ENCODE data around the gene ATP4A.

DNA sequence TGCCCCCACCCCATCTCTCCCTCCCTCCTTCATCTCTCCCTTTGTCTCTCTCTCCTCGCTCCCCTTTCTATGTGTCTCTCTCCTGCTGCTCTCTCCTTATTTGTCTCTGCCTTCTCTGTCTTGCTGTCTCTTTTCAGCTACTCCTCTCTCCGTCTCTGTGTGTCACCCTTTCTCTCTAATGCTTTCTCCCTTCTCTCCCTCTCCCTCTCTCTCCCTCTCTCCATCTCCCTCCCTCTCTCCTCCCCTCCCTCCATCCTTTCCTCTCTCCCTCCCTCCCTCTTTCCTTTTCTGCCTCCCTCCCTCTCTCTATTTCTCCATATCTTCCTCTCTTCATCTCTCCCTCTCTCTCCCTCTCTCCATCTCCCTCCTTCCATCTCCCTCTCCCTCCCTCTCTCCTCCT lies 682 bp downstream of the ATP4A start:
- TF ChIP-seq, protein P1, sequence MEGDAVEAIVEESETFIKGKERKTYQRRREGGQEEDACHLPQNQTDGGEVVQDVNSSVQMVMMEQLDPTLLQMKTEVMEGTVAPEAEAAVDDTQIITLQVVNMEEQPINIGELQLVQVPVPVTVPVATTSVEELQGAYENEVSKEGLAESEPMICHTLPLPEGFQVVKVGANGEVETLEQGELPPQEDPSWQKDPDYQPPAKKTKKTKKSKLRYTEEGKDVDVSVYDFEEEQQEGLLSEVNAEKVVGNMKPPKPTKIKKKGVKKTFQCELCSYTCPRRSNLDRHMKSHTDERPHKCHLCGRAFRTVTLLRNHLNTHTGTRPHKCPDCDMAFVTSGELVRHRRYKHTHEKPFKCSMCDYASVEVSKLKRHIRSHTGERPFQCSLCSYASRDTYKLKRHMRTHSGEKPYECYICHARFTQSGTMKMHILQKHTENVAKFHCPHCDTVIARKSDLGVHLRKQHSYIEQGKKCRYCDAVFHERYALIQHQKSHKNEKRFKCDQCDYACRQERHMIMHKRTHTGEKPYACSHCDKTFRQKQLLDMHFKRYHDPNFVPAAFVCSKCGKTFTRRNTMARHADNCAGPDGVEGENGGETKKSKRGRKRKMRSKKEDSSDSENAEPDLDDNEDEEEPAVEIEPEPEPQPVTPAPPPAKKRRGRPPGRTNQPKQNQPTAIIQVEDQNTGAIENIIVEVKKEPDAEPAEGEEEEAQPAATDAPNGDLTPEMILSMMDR (IDR thresholded peaks at IDR 0.05; ENCODE audit: poor library complexity, severe bottlenecking): no peak
- TF ChIP-seq POLR2AphosphoS5 (IDR thresholded peaks at IDR 0.05): no peak
- TF ChIP-seq RAD21 (conservative IDR thresholded peaks at IDR 0.05): no peak
- TF ChIP-seq EZH2 (IDR thresholded peaks at IDR 0.05; ENCODE audit: borderline replicate concordance, insufficient read depth, low read length, poor library complexity, severe bottlenecking): no peak
- TF ChIP-seq TAF1 (IDR thresholded peaks at IDR 0.05; ENCODE audit: low read depth): no peak
- TF ChIP-seq EP300 (conservative IDR thresholded peaks at IDR 0.05; ENCODE audit: poor library complexity, severe bottlenecking): no peak
- no peak for TF ChIP-seq SMC3 (conservative IDR thresholded peaks at IDR 0.05; ENCODE audit: poor library complexity)
- no peak for TF ChIP-seq MXI1 (conservative IDR thresholded peaks at IDR 0.05; ENCODE audit: poor library complexity, severe bottlenecking)
